GM18526 (cell line): ENCODE data around the gene ACVRL1.

Experiments
- POLR2A ChIP-seq: IDR thresholded peaks from 3 replicates; pipeline ENCODE4 v1.6.1; 2011; ENCODE audit not compliant: insufficient read length; ENCODE audit errors: extremely low read depth

Gene ACVRL1

DNA sequence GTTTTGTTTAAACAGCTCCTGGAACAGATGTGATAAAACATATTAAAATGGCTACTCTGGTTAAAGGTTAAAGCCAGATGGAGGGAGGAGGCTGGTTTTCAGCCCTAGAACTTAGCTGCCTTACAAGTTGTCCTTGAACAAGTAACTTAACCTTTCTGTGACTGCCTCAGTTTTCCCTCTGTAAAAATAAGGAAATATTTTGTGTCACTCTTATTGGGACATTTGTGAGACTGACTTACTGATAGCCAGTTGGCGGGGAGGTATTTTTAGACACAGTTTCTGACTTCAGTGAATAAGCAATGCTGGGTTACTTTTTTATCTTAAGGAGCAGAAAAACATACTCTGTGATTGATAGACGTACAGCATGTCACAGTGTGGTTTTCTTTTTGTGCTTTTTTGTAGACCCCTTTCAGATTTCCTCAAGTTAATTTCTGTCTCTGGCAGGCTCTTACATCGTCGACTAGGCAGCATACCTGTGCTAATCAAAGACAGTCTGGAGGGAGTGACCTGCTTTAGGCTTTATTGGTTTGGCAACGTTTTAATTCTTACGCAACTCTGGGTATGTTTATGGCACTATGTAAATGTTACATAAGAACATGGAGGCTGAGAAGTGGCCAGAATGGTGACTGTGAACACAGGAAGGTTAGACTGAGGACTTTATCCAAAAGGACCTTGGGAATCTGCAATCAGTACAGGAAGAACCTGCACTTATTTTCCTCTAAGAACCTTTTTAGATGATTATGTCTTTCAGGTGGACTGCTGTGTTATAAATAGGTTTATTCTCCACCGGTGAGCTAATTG, 47.5 kb downstream of the ACVRL1 start:
- no peak for TF ChIP-seq POLR2A

- TF ChIP-seq POLR2A = no peak
Measured at GRCh38 chr12:51955702-51956101, 48.4 kb downstream of the ACVRL1 start.

GRCh38 chr12:51958542-51958941, 51.2 kb downstream of the ACVRL1 start:
- TF ChIP-seq POLR2A = no peak

GRCh38 chr12:51959211-51959610, 51.9 kb downstream of the ACVRL1 start:
- TF ChIP-seq POLR2A = no peak

GRCh38 chr12:51959921-51960320, 52.6 kb downstream of the ACVRL1 start:
- no peak for TF ChIP-seq POLR2A

DNA sequence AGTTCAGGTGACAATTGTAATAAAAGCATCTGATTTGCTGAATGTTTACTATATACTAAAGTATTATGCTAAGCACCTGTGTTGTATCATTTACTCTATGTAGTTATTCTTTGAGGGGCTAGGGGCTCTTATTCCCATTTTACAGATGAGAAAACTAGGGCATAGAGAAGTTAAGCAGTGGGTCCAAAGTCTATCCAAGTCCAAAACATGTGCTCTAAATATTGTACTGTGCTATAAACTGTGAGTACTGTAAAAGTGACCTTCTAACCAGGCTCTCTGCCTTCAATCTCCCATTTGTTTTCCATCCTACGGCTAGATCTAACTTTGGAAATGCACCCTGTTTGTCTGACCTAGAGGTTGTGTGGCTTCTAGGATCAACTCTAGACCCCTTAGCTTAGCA, 53.2 kb downstream of the ACVRL1 start:
- TF ChIP-seq POLR2A = no peak

DNA sequence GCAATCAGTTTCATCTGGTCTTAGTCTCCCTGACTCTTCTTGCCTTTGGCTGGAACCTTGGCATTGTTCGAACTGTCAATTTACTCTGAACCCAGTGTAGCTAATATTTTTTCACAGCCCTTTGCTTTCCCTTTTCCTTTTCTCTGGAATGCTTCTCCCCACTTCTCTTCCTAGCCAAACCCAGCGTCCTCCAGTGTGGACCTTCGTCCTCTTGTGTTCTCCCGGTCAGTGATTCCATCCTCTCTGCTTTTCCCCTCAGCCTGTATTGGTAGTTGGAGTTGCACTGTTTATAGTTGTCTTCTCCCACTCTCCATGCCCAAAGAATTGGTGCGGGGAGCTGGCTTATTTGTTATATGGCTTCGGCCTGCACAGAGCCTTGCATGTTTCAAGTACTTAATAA, 53.6 kb downstream of the ACVRL1 start:
- no peak for TF ChIP-seq POLR2A

DNA sequence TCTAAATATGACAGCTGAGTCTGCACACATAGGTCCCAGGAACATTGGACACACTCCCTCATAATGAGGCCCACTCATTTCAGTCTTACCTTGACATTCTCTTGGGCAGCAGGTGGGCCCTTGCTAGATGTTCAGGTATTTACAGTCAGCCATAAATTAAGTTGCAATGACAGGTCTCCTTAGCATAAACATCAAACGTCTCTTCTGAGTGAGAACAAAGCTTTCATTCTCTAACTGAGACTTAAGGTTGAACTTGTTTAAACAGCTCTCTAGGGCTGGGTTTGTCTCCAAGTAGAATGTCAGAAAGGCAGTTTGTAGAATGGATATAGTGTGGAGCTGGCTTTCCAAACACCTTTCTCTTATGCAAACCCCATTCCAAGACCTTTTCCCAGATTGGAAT, 54.5 kb downstream of the ACVRL1 start:
- TF ChIP-seq POLR2A = no peak

GRCh38 chr12:51962737-51963136, 55.4 kb downstream of the ACVRL1 start:
- TF ChIP-seq POLR2A = no peak

- no peak for TF ChIP-seq POLR2A
Measured at GRCh38 chr12:51963477-51963876, 56.2 kb downstream of the ACVRL1 start.

- no peak for TF ChIP-seq POLR2A
Measured at GRCh38 chr12:51969643-51970042, 62.3 kb downstream of the ACVRL1 start.

- TF ChIP-seq POLR2A = no peak
Measured at GRCh38 chr12:51970904-51971646, 63.8 kb downstream of the ACVRL1 start.

- TF ChIP-seq POLR2A = no peak
Measured at GRCh38 chr12:51971679-51972421, 64.5 kb downstream of the ACVRL1 start.

GRCh38 chr12:51972422-51972812, 65.1 kb downstream of the ACVRL1 start:
- TF ChIP-seq POLR2A = no peak

- no peak for TF ChIP-seq POLR2A
Measured at GRCh38 chr12:51972849-51973273, 65.6 kb downstream of the ACVRL1 start.
